DND-41 (cell line): Measurements from ENCODE around the gene CHN2.

Experiments used
- CTCF ChIP-seq: IDR thresholded peaks from 2 replicates; pipeline ENCODE4 v1.5.1; 2012; ENCODE audit warnings: borderline replicate concordance, low read length, moderate library complexity, mild to moderate bottlenecking; ENCODE audit not compliant: poor library complexity, severe bottlenecking; ENCODE audit errors: extremely low read depth
- EZH2 ChIP-seq: IDR thresholded peaks from 3 replicates; pipeline ENCODE4 v1.6.1; 2012; ENCODE audit warnings: borderline replicate concordance, low read depth, mild to moderate bottlenecking, moderate library complexity, low read length, inconsistent platforms; ENCODE audit not compliant: severe bottlenecking

DNA sequence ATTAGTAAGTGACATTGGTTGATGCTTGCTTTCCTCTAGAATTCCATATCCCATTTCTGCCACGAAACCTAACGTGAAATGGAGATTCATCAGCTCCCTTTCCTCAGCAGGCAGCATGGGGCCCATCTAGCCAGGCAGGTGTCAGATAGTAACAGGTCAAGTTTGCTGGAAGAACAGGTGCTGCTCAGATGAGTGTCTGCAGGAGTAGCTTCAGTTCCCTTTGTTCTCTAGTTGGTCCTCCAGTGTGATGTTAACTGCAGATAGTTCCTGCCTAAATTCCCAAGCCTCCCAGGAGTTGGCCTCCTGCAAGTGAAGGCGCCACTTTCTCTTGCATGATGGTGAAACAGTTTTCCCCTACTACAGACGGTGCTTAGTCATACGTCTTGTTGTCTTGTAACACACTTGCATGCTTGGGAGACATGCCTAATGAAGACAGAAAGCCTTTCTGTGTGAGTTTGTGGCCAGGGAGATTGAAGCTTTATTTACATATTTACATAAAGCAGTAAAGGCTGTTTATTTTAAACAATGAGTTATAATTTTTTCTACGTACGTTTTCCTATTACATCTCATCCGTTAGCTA lies 175.4 kb downstream of the CHN2 start:
- TF ChIP-seq EZH2: no peak
- no peak for TF ChIP-seq CTCF
